Kasumi-1 (cell line): ENCODE data around the gene TTLL4.
A peak's percentile ranks its signal among the peaks of the same experiment; 100 is the strongest.

Source experiments
- DNase-seq, 2 experiments: peaks; one replicate each; lab custom pipeline; 2025; lab: John Stamatoyannopoulos, UW

The TTLL4 gene

DNA sequence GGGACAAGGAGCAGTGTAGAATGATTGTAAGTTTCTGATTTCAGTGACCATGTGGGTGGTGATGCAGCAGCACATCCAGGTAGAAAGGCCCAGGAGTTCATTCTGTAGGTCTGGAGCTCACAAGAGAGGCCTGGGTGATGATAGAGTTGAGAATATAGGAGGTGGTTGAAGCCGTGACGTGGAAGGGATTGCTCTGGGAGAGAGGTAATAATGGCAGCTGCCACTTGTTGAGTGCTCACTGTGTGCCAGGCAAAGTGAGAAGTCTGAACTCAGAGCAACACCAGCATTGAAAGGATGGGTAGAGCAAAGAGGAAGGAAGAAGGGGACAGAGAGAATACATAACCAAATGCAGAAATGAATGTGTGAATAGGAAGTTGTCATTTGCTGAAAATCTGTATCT, 3.3 kb downstream of the TTLL4 start:
- DNase-seq, result no peak

DNA sequence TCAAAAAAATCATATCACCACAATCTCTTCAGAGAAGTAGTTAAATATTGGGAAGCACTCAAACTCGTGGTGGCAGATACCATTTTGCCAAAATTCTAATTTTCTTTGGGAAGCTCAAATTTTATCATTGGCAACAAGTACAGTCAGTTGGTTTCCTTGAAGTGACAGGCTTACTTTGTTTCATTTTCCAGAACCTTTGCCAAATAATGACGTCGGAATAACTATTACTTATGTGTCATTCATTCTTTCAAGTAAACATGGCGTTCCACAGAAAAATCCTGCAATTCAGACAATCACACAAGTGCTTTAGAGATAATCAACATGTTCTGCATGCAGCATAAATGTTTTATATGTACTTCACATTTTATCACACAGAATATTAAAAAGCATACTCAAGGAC, 5.4 kb downstream of the TTLL4 start:
- DNase-seq, result no peak

DNA sequence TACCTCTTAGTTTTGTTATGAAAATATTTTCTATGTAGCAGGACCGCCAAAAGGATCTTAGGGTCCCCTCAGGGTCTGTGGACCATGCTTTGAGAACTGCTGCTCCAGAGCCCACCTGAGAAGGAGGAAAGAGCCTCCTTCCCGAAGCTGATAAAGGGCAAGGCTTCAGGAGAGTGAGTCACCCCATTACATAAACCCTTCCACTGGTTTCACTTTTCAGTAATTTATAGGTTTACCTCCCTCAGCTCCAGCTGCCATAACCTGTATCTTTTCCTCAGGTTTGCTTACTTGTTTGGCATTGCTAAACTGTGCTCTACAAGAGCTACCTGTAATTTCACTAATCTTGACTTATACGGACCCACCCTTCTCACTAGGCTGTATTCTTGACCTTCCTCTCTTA, 6.6 kb downstream of the TTLL4 start:
- no peak for DNase-seq

DNA sequence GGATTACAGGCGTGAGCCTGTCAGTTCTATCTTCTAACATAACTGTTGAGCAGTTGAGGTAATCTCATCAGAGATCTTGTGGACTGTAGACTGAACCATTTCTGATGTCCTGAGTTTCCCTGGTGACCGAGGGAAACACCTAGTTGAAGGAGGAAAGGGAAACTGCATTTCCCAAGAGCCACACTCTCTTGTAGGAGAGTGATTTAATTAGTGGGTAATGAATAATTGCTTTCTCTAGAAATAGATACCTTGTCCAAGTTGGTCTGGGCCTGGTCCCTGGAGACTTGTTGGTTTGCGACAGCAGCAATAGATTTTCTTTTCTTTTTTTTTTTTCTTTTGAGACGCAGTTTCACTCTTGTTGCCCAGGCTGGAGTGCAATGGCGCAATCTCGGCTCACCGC, 7.4 kb downstream of the TTLL4 start:
- DNase-seq, result no peak

DNA sequence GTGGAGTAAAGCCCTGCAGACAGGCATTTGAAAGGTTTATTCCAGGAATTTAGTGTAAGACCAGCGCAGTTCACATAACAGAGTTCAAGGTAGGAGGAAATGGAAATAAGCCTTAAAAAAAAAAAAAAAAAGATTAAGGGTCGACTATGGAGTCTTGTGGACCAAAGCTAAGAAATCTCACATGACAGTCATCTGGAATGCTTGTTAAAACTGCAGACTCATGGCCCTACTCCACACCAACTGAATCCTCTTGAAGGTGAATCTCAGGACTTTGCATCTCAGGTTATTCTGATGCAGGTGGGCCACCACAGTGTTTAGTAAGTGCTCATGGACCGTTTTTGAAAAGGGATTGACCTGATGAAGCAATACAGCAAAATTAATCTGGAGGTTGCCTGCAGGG, 8.8 kb downstream of the TTLL4 start:
- DNase-seq, result no peak

DNA sequence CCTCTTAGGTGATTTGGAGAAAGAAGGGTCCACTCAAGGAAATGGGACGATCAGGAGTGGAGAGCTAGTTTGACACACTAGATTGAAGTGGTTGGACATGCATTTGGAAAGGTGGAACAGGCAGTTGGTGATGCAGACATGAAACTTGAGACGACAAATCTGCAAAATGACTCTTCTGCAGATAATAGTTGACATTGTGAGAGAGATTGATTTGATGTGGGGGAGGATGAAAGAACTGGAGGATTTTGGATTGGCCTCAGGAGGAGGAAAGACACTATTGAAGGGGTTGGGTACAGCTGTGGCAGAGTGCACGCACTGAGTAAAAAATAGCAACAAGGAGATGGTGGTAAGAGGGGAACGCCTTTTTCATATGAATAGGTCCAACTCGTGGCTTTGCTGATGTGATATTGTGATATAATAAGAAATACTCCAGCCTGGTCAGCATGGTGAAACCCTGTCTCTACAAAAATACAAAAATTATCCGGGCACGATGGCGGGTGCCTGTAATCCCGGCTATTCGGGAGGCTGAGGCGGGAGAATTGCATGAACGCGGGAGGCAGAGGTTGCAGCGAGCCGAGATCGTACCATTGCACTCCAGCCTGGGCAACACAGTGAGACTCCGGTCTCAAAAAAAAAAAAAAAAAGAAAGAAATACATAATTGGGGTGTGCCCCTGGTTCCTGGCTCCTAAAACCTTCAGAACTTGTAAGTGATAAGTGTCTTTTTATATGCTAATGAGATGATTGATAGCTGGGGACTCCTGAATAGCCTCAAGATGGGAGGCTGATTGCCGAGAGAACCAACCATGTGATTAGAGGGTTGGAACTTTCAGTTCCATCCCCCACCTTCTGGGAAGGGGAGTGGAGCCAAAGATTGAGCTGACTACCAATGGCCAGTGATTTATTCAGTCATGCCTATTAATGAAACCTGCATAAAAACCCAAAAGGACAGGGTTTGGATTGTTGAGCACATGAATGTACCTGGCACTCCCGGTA, 9.7 kb downstream of the TTLL4 start:
- no peak for DNase-seq

DNA sequence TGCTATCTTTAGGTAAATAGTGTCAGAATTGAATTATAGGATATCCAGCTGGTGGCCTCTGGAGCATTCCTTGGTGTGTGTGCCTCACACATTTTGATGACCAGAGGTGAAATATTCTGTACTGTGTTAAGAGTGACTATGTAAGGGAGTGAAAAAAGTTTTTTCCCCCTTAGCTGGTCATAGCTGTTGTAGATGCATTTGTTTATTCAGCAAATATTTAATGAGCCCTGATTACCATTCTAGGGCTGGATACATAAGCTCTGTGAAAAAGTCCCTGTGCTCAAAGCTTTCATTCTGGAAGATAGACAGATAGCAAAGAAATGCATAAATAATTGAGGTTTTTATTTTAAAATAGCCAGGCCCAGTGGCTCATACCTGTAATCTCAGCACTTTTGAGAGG, 10.9 kb downstream of the TTLL4 start:
- DNase-seq, result no peak

DNA sequence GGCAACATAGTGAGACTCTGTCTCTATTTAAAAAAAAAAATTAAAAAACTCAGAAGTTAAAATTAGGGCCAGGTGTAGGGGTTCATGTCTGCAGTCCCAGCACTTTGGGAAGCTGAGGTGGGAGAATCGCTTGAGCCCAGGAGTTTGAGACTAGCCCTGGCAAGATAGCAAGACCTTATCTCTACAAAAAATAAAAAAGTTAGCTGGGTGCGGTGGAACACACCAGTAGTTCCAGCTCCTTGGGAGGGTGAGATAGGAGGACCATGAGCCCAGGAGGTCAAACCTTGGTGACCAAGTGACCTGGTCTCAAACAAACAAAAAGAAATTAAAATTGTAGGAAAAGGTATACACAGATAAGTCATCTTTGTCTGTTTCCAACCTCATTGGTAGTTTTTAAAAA, 11.3 kb downstream of the TTLL4 start:
- no peak for DNase-seq

DNA sequence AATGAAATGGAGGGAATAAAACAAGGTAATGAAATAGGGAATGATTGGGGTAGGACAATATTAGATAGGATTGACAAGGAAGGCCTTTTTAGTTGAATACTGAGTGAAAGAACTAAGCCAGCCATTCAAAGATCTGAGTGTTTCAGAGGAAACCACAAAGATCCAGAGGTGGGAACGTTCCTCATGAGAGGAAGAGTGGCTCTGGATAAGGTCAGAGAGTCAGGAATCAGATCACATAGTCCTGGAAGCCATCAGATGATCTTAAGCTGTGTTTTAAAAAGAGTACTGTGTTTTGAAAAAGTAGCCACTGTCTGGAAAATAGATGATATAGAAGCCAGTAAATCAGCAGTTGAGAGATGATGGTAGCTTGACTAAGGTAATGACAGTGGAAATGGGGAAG, 11.8 kb downstream of the TTLL4 start:
- no peak for DNase-seq

DNA sequence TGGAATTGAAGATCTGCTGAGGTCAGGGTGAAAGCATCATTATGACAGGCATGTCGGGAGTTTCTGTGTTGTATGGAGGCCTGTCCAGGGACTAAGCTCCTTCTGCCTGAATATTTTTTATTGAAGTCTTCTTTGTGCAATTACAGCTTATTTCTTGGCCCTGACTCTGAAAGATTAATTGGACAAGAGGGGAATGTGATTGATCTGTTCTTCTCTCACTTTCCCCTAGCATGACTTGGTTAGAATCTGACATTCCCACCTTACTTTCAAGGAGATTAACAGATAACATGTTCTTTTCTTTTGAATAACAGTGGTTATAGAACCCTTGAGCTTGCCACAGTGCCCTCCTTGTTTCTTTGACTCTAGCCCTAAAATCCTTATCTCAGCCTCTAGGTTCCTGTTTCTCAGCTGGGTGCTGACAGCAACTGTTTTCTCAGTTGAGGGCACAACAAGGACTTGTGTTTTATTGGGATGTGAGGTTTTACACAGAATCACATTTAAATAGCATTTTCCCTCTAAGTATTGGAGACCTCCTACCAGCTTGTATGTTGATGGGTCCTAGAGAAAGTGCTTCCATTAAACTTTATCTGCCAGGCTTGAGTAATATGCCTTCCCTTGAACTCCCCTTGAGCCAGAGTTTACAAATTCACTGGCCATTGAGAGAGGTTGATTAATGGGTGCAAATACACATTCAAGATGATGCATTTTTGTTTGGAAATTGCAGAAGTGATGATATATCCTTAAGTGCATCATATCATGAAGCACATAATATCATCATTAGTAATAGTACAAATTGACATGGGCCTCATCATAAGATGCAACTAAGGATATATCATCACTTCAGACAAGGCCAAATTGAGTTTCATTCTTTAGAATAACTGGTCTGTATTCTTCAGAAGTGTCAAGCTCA, 12.5 kb downstream of the TTLL4 start:
- peak; percentile 7 to 24 for DNase-seq

DNA sequence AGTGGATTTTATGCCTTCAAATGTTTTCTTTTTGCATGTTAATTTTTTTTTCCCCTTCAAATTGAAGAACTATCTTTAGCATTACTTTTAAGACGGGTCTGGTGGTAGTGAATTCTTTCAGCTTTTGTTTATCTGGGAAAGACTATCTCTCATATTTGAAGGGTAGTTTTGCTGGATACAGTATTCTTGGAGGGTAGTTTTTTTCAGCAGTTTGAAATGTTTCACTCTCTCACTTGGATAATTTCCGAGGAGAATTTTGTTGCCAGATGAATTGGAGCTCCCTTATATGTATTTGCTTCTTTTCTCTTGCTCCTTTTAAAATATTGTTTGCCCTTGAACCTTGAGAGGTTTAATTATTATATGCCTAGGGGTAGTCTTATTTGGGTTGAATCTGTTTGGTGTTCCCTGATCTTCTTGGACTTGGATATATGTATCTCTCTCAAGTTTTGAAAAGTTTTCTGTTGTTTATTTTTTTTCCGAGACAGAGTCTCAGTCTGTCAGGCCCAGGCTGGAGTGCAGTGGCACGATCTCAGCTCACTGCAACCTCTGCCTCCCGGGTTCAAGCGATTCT, 15.5 kb downstream of the TTLL4 start:
- DNase-seq, result no peak

DNA sequence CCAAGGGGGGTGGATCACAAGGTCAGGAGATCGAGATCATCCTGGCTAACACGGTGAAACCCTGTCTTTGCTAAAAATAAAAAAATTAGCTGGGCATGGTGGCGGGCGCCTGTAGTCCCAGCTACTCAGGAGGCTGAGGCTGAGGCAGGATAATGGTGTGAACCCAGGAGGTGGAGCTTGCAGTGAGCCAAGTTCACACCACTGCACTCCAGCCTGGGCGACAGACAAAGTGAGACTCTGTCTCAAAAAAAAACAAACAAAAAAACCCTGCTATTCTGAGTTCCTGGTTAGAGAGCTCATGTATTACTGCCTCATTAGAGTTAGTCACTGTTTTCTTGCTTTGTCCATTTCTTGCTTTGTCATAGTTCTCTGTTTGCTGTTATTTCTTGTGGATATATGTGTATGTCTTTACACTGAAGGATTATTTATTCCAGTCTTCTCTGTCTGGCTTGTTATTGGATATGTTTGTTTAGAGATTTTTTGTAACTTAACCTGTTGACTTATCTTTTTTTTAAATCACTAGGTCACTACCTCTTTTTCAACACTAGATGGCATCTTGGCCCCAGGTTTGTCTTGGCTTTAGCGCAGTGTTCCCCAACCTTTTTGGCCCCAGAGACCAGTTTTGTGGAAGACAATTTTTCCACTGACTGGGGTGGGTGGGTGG, 17.0 kb downstream of the TTLL4 start:
- peak; percentile 18 to 47 for DNase-seq

DNA sequence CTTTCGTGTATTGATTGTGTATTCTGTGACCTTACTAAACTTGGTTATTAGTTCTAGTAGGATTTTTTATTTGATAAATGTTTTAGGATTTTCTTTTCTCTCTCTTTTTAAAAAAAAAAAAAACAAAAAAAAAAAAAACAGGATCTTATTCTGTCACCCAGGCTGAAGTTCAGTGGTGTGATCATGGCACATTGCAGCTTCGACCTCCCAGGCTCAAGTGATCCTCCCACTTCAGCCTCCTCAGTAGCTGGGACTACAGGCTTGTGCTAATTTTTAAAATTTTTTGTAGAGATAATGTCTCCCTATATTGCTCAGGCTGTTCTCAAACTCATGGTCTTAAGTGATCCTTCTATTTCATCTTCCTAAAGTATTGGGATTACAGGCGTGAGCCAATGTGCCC, 19.0 kb downstream of the TTLL4 start:
- no peak for DNase-seq

DNA sequence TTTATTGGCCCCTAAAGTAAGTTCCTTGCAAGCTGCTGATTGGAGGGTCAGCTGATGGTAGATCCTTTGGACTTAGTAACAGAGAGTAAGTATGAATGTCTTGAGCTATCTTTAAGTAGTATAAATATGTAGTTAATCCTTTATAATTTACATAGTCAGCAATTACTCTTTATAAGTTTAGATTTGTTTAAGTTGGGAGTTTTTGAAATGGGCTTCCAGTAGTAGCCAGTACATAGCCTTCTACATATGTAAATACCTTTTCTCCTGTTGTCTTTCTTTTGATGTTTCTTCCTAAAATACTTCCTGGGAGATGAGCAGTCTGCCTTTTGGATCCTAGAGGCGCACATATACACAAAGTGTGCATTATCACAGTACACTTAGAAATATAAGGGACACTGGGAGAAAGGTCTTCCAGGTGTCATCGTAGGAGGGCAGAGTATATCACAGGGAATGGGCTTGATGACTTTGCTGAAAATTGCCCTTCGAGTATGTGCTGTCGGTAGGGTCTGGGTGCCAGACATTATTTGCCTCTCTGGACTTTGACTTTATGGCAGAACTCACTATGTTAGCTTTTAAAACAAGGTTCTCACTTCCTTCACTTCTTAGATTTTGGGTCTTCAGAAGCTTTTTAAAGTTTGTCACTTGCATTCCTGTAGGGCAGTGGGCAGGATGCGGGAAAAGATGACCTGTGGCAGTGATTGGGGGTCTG, 21.6 kb downstream of the TTLL4 start:
- DNase-seq, result no peak

DNA sequence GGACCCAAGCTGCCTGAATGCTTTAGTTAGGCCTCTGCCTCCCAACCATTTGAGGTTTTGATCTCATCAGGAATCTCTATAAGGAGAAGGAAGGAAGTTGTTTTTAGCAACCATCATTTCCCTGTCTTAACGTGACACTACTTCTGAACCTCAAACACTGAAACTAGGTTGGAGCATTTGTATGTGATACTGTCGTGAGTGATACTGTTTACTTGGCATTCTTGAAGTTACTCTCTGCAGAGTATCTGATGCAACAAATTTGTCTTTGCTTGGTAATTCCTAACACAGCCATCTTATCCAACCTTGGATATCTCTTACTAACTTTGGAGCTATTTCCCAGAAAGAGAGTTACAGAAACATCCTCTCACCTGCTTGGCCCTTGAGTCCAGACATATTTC, 22.1 kb downstream of the TTLL4 start:
- DNase-seq, result no peak

DNA sequence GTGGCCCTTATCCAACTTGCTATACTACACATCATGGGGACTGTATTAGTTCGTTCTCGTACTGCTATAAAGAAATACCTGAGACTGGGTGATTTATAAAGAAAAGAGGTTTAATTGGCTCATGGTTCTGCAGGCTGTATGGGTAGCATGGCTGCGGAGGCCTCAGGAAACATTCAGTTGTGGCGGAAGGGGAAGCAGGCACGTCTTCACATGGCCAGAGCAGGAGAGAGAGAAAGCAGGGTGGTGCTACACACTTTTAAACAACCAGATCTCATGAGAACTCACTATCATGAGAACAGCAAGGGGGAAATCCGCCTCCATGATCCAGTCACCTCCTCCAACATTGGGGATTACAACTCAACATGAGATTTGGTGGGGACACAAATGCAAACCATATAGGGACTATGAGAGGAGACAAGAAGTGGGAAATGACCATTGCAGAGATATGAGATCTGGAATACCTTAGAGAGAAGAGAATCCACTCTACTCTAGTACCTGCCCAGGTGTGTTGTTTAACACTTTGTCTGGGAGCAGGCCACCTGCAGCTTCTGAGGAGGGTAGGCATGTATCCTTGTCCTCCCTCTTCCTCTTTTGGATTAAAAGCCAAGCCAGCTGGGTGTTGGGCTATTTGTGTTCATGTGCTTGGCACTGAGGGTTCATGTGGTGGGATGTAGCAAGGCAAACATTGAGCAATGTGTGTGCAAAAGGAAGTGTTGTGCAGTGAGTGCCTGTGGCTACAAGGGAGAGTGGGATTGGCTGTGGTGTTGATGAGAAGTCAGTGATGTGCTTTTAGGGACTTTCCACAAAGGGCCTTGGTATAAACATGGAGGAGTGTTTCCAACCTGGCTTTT, 22.8 kb downstream of the TTLL4 start:
- peak; percentile 22 to 33 for DNase-seq

DNA sequence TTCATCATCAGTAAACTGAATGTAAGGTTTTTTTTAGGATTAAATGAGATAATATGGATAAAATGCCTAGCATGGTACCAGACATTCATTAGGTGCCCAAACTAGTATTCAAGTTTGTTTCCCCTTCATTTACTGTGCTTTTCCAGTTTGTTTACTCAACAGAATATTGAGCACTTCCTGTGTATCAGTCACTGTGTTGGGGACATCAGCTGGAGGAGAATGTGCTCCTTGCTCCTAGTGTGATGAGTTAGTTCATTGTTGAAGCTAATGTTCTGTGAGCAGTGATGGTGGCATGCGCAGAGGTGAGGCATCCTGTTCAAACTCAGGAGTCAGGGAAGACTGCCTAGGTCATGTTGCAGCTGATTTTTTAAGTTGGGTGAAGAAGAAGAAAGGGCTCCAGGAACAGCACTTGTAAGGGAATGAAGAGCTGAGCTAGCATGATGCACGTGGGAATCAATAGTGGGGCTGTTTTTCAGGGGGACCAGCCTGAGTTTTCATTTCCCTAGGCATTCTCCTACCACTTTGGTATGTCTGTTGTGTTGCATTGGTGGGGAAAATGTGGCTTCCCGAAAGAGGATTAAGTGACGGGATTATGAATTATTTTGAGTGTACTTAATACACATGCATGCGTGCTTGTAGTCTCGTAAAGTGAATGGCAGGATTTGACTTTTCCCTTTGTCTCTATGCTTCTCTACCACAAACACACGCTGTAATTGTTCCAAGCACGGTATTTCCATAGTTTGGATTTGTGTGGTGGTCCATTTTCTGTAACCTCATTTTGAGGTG, 23.7 kb downstream of the TTLL4 start:
- DNase-seq, result no peak

DNA sequence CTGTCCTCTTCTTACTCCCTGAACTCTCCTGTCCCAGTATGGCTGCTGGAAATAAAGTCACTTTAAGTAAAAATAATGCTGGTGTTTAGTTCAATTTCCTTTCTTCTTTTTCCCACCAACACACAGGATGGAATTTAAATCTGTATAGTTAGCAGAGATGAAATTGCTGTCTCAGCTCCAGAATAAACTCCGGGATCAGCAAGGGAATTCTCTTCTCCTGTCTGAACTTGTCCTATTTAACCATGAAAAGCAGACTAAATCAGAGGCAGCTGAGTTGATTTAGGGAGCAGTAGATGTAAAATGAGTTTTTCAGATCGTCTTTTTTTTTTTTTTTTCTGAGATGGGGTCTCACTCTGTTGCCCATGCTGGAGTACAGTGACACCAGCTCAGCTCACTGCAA, 25.9 kb downstream of the TTLL4 start:
- no peak for DNase-seq

DNA sequence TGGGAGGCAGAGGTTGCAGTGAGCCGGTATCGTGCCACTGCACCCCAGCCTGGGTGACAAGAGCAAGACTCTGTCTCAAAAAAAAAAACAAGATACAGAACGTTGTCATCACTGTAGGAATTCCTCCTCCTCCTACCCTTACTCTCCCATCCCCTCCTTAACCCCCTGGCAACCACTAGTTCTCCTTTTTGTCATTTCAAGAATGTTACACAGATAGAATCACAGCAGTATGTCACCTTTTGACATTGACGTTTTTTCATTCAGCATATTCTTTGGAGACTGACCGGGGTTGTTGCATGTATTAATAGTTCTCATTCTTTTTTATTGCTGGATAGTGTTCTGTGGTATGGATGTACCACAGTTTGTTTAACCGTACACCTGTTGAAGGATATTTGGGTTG, 32.4 kb downstream of the TTLL4 start:
- no peak for DNase-seq

DNA sequence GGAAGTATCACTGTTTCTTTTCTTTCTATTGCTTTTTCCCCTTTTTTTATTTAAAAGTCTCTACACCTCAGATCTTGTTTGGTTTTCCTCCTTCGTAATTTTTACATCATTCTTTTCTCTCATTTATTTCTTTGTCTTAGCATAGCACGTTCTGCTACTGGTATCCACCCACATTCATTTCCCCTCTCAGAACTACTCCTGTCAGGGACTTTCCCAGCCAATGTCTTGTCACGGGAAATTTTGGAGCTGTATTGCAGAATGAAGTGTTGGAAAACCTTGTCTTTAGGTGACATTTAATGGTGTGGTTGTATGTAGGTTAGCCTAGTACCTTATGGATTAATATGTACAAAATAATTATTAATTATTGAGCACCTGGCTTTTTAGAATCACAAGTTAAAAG, 34.0 kb downstream of the TTLL4 start:
- no peak for DNase-seq
